GM12878 (cell line): ENCODE data around the gene TOR2A. TPM values are rescaled to one million over a fixed set of nuclear protein-coding genes. Genes with fewer than 3 reads are reported as not detected.

ENCODE experiments used
- ATAC-seq: fragments of 200-7000 bp; cut with Tn5 transposase; 3 replicates; pipeline ENCODE4 v1.9.1; 2020; ENCODE audit warnings: mild to moderate bottlenecking, moderate library complexity
- BruUV-seq: library from RNA; stranded (reverse); fragments of 400-500 nt; replicated peaks from 2 replicates; lab custom pipeline; 2021; lab: Mats Ljungman, UMichigan
- CTCF ChIA-PET: fragments of 300-600 bp; sonication (Branson Sonifier 250); formaldehyde crosslinking; extraction: SDS; loops from one replicate; lab custom pipeline; 2021; ENCODE audit warnings: inconsistent platforms; lab: Yijun Ruan, JAX
- POLR2A ChIA-PET: fragments of 350-600 bp; formaldehyde crosslinking; extraction: SDS; loops from one replicate; lab custom pipeline; 2021; ENCODE audit warnings: inconsistent platforms; lab: Charles Lee
- RAD21 ChIA-PET: fragments of 300-600 bp; sonication (Branson Sonifier 250); formaldehyde crosslinking; loops from one replicate; lab custom pipeline; 2023; ENCODE audit warnings: antibody characterized with exemption; ENCODE audit not compliant: unreplicated experiment; lab: Charles Lee
- SMC1A ChIA-PET: fragments of 300-600 bp; sonication (Branson Sonifier 250); formaldehyde crosslinking; loops from one replicate; lab custom pipeline; 2023; ENCODE audit not compliant: unreplicated experiment, uncharacterized antibody; lab: Charles Lee
- DNase-seq: peaks from one replicate; pipeline ENCODE4 v3.0.0-alpha.2; 2011; ENCODE audit warnings: low read depth, low spot score
- FAIRE-seq: peaks from 3 replicates; lab custom pipeline; 2011; peaks lifted over from hg19 to GRCh38; lab: Jason Lieb, UNC
- H2AFZ ChIP-seq: 2 replicates; pipeline ENCODE4 v1.6.0; 2011; ENCODE audit warnings: low read depth, low read length, control low read depth; ENCODE audit not compliant: control insufficient read depth
- H3K27ac ChIP-seq: 2 replicates; pipeline ENCODE4 v1.5.1; 2011; ENCODE audit warnings: control low read depth; ENCODE audit not compliant: control insufficient read depth, insufficient read depth
- H3K27me3 ChIP-seq, 2 experiments: replicated peaks in 1 of 2; 2 replicates each; pipeline versions ENCODE4 v1.6.0 to v1.6.1; 2011; ENCODE audit warnings: low read length in 1 of 2; ENCODE audit not compliant: control insufficient read depth in 2 of 2, insufficient read depth in 2 of 2
- H3K36me3 ChIP-seq, 2 experiments: 2 replicates each; pipeline ENCODE4 v1.5.1; 2011; ENCODE audit warnings: low read length in 1 of 2; ENCODE audit not compliant: control insufficient read depth in 2 of 2, insufficient read depth in 2 of 2
- H3K4me1 ChIP-seq: 2 replicates; pipeline ENCODE4 v1.6.1; 2011; ENCODE audit warnings: mild to moderate bottlenecking, low read length, moderate library complexity, mixed read lengths; ENCODE audit not compliant: control insufficient read depth, insufficient read depth
- H3K4me2 ChIP-seq: 2 replicates; pipeline ENCODE4 v1.6.0; 2011; ENCODE audit warnings: control low read depth; ENCODE audit not compliant: control insufficient read depth, insufficient read depth
- H3K4me3 ChIP-seq: fragments of 200-600 bp; sonication (generic); 2 replicates; pipeline ENCODE4 v1.5.1; 2016
- H3K79me2 ChIP-seq: 2 replicates; pipeline ENCODE4 v1.6.0; 2011; ENCODE audit warnings: low read length; ENCODE audit not compliant: control insufficient read depth, insufficient read depth
- H3K9ac ChIP-seq: 2 replicates; pipeline ENCODE4 v1.8.0; 2011; ENCODE audit warnings: low read length, control low read depth, mixed read lengths; ENCODE audit not compliant: control insufficient read depth, insufficient read depth
- H3K9me3 ChIP-seq: replicated peaks from 3 replicates; pipeline ENCODE4 v1.5.1; 2011; ENCODE audit warnings: mild to moderate bottlenecking, low read length; ENCODE audit not compliant: control insufficient read depth, insufficient read depth
- H4K20me1 ChIP-seq: 2 replicates; pipeline ENCODE4 v1.6.0; 2011; ENCODE audit not compliant: control insufficient read depth, insufficient read depth
- CBX3 ChIP-seq: fragments of 200-600 bp; sonication (generic); IDR thresholded peaks from 2 replicates; pipeline ENCODE4 v1.6.1; 2016; ENCODE audit warnings: low read depth, borderline replicate concordance
- CHD2 ChIP-seq: IDR thresholded peaks from 2 replicates; pipeline ENCODE4 v1.6.1; 2011; ENCODE audit warnings: low read depth, low read length, improper control_type of control experiment, borderline replicate concordance
- CREB1 ChIP-seq: IDR thresholded peaks from 2 replicates; pipeline ENCODE4 v1.6.1; 2012; ENCODE audit warnings: low read depth, mild to moderate bottlenecking, inconsistent platforms
- EED ChIP-seq: sonication (generic); IDR thresholded peaks from 2 replicates; pipeline ENCODE4 v1.6.1; 2016; ENCODE audit warnings: antibody characterized with exemption, low read depth
- ESRRA ChIP-seq: IDR thresholded peaks from 2 replicates; pipeline ENCODE4 v1.6.1; 2012; ENCODE audit warnings: mild to moderate bottlenecking, low read length, improper control_type of control experiment
- ETV6 ChIP-seq, 2 experiments: fragments of 450-650 bp in 1 of 2; IDR thresholded peaks in 1 of 2; conservative IDR thresholded peaks in 1 of 2; 2 replicates each; pipeline ENCODE4 v1.6.1; 2014; ENCODE audit warnings: antibody characterized with exemption in 1 of 2, borderline replicate concordance in 1 of 2, low read depth in 1 of 2, mild to moderate bottlenecking in 1 of 2, moderate library complexity in 1 of 2
- NBN ChIP-seq: fragments of 450-650 bp; IDR thresholded peaks from 2 replicates; pipeline ENCODE4 v1.6.1; 2016
- NFIC ChIP-seq: IDR thresholded peaks from 2 replicates; pipeline ENCODE4 v1.6.1; 2012; ENCODE audit warnings: low read depth, mild to moderate bottlenecking, inconsistent platforms, low read length, moderate library complexity
- NR2C1 ChIP-seq: fragments of 450-650 bp; IDR thresholded peaks from 2 replicates; pipeline ENCODE4 v1.6.1; 2017; ENCODE audit warnings: antibody characterized with exemption, mild to moderate bottlenecking, moderate library complexity
- NRF1 ChIP-seq: conservative IDR thresholded peaks from 2 replicates; pipeline ENCODE4 v1.6.1; 2011; ENCODE audit warnings: mild to moderate bottlenecking, low read depth, low read length, improper control_type of control experiment
- POU2F2 ChIP-seq: IDR thresholded peaks from 3 replicates; pipeline ENCODE4 v1.6.1; 2011; ENCODE audit warnings: low read depth, mild to moderate bottlenecking, low read length, borderline replicate concordance
- RCOR1 ChIP-seq: conservative IDR thresholded peaks from 2 replicates; pipeline ENCODE4 v1.6.1; 2012; ENCODE audit warnings: low read depth, low read length, improper control_type of control experiment
- SP1 ChIP-seq: IDR thresholded peaks from one replicate; pipeline ENCODE4 v1.6.1; 2011; ENCODE audit warnings: low read depth, low read length
- SPI1 ChIP-seq: IDR thresholded peaks from 2 replicates; pipeline ENCODE4 v1.6.1; 2011; ENCODE audit warnings: low read depth, mild to moderate bottlenecking, low read length, moderate library complexity, borderline replicate concordance; ENCODE audit not compliant: insufficient read depth
- SREBF2 ChIP-seq: IDR thresholded peaks from 2 replicates; pipeline ENCODE4 v1.6.1; 2012; ENCODE audit warnings: mild to moderate bottlenecking, low read length
- TCF12 ChIP-seq: IDR thresholded peaks from 2 replicates; pipeline ENCODE4 v1.6.1; 2011; ENCODE audit warnings: low read depth, mild to moderate bottlenecking, low read length
- ZNF217 ChIP-seq: fragments of 450-650 bp; IDR thresholded peaks from 2 replicates; pipeline ENCODE4 v1.6.1; 2017; ENCODE audit warnings: antibody characterized with exemption, mild to moderate bottlenecking
- WGBS: methylation state at CpG from one replicate; pipeline ENCODE4 v1.1.6; 2016; ENCODE audit warnings: low lambda C conversion rate; ENCODE audit not compliant: insufficient replicate concordance, insufficient coverage; ENCODE audit errors: missing lambda C conversion rate; 5-methylcytosine and 5-hydroxymethylcytosine counted together
- in situ Hi-C: fragments of 300-500 bp; cut with MboI; formaldehyde crosslinking; loops from 9 replicates; pipeline ENCODE4 v1.14.3; 2018; ENCODE audit warnings: mixed read lengths
- intact Hi-C: fragments of 100-400 bp; cut with micrococcal nuclease; formaldehyde crosslinking; loops from one replicate; pipeline ENCODE4 v1.14.2; 2022; ENCODE audit not compliant: unreplicated experiment
- polyA plus RNA-seq, 11 experiments: library from polyadenylated mRNA; depleted of rRNA in 4 of 11; unstranded in 6 of 11; stranded (reverse) in 5 of 11; fragments of >200 nt; fragmentation: Nextera tagmentation in 4 of 11; fragmentation: Illumina TruSeq in 1 of 11; extraction: Ambion mirVana in 4 of 11; extraction: Trizol in 1 of 11; gene quantifications; 1 replicate in 1 of 11; 2 replicates in 10 of 11; pipeline versions ENCODE4 v1.2.1 to v1.2.3, GENCODE V29; 2011 to 2016; ENCODE audit warnings: inconsistent platforms in 2 of 11, missing spikeins in 2 of 11, low read depth in 1 of 11
- total RNA-seq, 4 experiments: library from RNA; depleted of rRNA in 3 of 4; stranded (reverse); fragments of >200 nt in 3 of 4; fragmentation: Illumina TruSeq in 1 of 4; extraction: Trizol in 1 of 4; gene quantifications; 2 replicates each; pipeline versions ENCODE4 v1.2.1 to v1.2.3, GENCODE V29; 2013 to 2021
- TF ChIP-seq, protein P1 (sequence below): IDR thresholded peaks from 2 replicates; pipeline ENCODE4 v1.6.1; 2012; ENCODE audit warnings: low read length, inconsistent platforms
- TF ChIP-seq, protein P2 (sequence below): fragments of 450-650 bp; conservative IDR thresholded peaks from 2 replicates; pipeline ENCODE4 v1.6.1; 2017; ENCODE audit warnings: mild to moderate bottlenecking, moderate library complexity

Gene TOR2A
- total and polyA plus RNA-seq, 10 of the 15 experiments (the other 5 are each of a cell fraction or from before 2014, with no cell fraction given), result 0.52 to 23.7 (median 8.5) TPM

DNA sequence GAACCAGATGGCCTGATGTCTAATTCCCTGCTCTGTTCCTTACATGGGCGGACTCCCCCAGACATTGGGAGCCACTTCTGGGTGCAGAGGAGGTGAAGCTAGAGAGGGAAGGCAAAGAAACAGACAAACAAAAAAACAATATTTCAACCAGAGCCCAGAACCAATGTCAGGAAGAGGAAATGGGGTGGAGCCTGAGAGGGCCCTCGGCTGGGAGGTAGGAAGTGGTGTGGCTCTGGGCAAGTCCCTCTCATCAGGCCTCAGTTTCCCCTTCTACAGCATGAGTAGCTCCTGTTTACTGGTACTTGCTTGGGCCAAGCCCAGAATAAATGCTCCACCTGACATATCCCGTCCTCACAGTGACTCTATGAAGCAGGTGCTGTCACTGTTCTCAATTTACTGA is 32.3 kb upstream of the TOR2A start:
- SMC1A ChIA-PET, result interaction anchor here (1.2 to 2.0 kb wide), 4 partner anchors 8 to 149 kb away, joined by 4 to 9 read pairs (median 5); partner anchors contain the start of genes SH2D3C and ST6GALNAC4
- Histone ChIP-seq H3K4me2 (no peak overlapping the region), H3K4me3 (no peak overlapping the region)

More for the DNA sequence above, 32.3 kb upstream of the TOR2A start:
- Histone ChIP-seq H2AFZ (no peak overlapping the region), H4K20me1 (peaks cover 5% of the 10 kb centered on the region; the same call in 1 of the 2 replicates), H3K9ac (no peak overlapping the region), H3K79me2 (peaks cover 13% of the 10 kb centered on the region), H3K27me3 (no peaks in the 10 kb centered on the region)
- ATAC-seq, result no peak
- TF ChIP-seq NRF1 (no peak), SP1 (no peak), NR2C1 (no peak), POU2F2 (no peak), CBX3 (no peak), SREBF2 (no peak), TCF12 (no peak), CREB1 (no peak), ETV6 (conservative IDR thresholded peaks at IDR 0.05 in 1 of 2, IDR thresholded peaks at IDR 0.05 in 1 of 2; ENCODE audit: borderline replicate concordance in 1 of 2, low read depth in 1 of 2) (no peak), NFIC (no peak), RCOR1 (no peak), NBN (no peak), CHD2 (no peak), ZNF217 (no peak), SPI1 (no peak), ESRRA (no peak), EED (no peak)
- TF ChIP-seq, protein P1, sequence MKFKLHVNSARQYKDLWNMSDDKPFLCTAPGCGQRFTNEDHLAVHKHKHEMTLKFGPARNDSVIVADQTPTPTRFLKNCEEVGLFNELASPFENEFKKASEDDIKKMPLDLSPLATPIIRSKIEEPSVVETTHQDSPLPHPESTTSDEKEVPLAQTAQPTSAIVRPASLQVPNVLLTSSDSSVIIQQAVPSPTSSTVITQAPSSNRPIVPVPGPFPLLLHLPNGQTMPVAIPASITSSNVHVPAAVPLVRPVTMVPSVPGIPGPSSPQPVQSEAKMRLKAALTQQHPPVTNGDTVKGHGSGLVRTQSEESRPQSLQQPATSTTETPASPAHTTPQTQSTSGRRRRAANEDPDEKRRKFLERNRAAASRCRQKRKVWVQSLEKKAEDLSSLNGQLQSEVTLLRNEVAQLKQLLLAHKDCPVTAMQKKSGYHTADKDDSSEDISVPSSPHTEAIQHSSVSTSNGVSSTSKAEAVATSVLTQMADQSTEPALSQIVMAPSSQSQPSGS, result no peak
- TF ChIP-seq, protein P2, sequence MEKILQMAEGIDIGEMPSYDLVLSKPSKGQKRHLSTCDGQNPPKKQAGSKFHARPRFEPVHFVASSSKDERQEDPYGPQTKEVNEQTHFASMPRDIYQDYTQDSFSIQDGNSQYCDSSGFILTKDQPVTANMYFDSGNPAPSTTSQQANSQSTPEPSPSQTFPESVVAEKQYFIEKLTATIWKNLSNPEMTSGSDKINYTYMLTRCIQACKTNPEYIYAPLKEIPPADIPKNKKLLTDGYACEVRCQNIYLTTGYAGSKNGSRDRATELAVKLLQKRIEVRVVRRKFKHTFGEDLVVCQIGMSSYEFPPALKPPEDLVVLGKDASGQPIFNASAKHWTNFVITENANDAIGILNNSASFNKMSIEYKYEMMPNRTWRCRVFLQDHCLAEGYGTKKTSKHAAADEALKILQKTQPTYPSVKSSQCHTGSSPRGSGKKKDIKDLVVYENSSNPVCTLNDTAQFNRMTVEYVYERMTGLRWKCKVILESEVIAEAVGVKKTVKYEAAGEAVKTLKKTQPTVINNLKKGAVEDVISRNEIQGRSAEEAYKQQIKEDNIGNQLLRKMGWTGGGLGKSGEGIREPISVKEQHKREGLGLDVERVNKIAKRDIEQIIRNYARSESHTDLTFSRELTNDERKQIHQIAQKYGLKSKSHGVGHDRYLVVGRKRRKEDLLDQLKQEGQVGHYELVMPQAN, result no peak
- TF ChIP-seq, all 136 proteins: peak for 0
- H3K27ac ChIP-seq, result no peak overlapping the region
- no TSS peak for BruUV-seq
- FAIRE-seq (no peak), DNase-seq (no peak)
- H3K4me1 ChIP-seq, result peaks cover 24% of the 10 kb centered on the region
- ChIA-PET RAD21 (interaction anchor here (0.7 to 7.6 kb wide), 6 partner anchors 11 to 154 kb away, joined by 3 to 61 read pairs (median 4); partner anchors contain the start of genes CDK9, PTRH1, SH2D3C and TOR2A), POLR2A (interaction anchor here (1.0 to 1.4 kb wide), 3 partner anchors 9 to 138 kb away, joined by 3 to 8 read pairs (median 4); no protein-coding TSS in a partner anchor), CTCF (interaction anchor here (0.8 to 9.2 kb wide), 5 partner anchors 9 to 154 kb away, joined by 3 to 75 read pairs (median 4); partner anchors contain the start of genes CDK9 and TOR2A)
- in situ Hi-C loops, result no loop called here
- WGBS, result 63% methylated on average over 3 of the region's 3 CpGs
- H3K36me3 ChIP-seq, result peaks cover 5 to 27% of the 10 kb centered on the region in 2 experiments
- intact Hi-C loops, result no loop called here
- no peaks in the 10 kb centered on the region for H3K9me3 ChIP-seq
